ENCODE results near the gene UQCC5.

Gene UQCC5

DNA sequence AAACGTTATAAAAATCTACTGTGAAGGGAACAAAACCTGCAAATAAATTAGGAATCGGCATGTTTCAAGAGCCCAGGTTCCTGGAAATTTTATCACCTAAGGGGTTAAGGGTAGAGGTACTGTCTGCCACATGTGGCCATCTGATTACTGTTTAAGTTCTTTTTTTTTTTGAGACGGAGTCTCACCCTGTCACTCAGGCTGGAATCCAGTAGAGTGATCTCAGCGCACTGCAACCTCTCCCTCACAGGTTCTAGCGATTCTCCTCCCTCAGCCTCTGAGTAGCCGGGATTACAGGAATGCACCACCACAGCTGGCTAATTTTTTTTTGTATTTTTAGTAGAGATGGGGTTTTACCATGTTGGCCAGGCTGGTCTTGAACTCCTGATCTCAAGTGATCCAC lies 35.8 kb downstream of the UQCC5 start:
- no peak for DNase-seq

- no peak for DNase-seq
Observed at GRCh38 chr3:52574056-52574965, 37.9 kb downstream of the UQCC5 start.

Measured in T-helper 2 cell (primary cell).